HL-60/S4 treated with phorbol 12-myristate 13-acetate at 8.2 ng/mL for 4 days and 3 days (cell line): ENCODE data around the gene PHGDH.

Source experiments
- in situ Hi-C: fragments of 300-500 bp; cut with MboI; formaldehyde crosslinking; loops from 2 replicates; pipeline ENCODE4 v1.15.0; 2022; ENCODE audit warnings: low sequenced_read_pairs

PHGDH gene

GRCh38 chr1:119711804-119712341 is at the start of gene PHGDH:
PHGDH (plus strand) TSS chr1:119711934; CDS start chr1:119712023, 89 bp downstream.
- in situ Hi-C loops, result no loop called here

GRCh38 chr1:119662034-119662437 is 49.7 kb upstream of the PHGDH start:
- in situ Hi-C loops, result no loop called here

- in situ Hi-C loops, result no loop called here
These were observed 47.7 kb upstream of the PHGDH start for GRCh38 chr1:119664067-119664466.

GRCh38 chr1:119667173-119667572 is 44.6 kb upstream of the PHGDH start:
- in situ Hi-C loops, result no loop called here

GRCh38 chr1:119670898-119671297 is 40.8 kb upstream of the PHGDH start:
- in situ Hi-C loops, result no loop called here

GRCh38 chr1:119673171-119673940 is 38.4 kb upstream of the PHGDH start:
- in situ Hi-C loops, result no loop called here

- in situ Hi-C loops, result no loop called here
These were observed 37.6 kb upstream of the PHGDH start for GRCh38 chr1:119674111-119674526.

- in situ Hi-C loops, result no loop called here
These were observed 36.9 kb upstream of the PHGDH start for GRCh38 chr1:119674835-119675289.

- in situ Hi-C loops, result no loop called here
These were observed 36.1 kb upstream of the PHGDH start for GRCh38 chr1:119675349-119676345.

- in situ Hi-C loops, result no loop called here
These were observed 35.0 kb upstream of the PHGDH start for GRCh38 chr1:119676571-119677206.

GRCh38 chr1:119679223-119679622 is 32.5 kb upstream of the PHGDH start:
- in situ Hi-C loops, result no loop called here

GRCh38 chr1:119680193-119680592 is 31.5 kb upstream of the PHGDH start:
- in situ Hi-C loops, result no loop called here

- in situ Hi-C loops, result no loop called here
These were observed 31.0 kb upstream of the PHGDH start for GRCh38 chr1:119680723-119681122.

GRCh38 chr1:119681560-119681959 is 30.2 kb upstream of the PHGDH start:
- in situ Hi-C loops, result no loop called here

- in situ Hi-C loops, result no loop called here
These were observed 29.6 kb upstream of the PHGDH start for GRCh38 chr1:119682141-119682540.

- in situ Hi-C loops, result no loop called here
These were observed 27.8 kb upstream of the PHGDH start for GRCh38 chr1:119683893-119684292.

- in situ Hi-C loops, result no loop called here
These were observed 25.1 kb upstream of the PHGDH start for GRCh38 chr1:119686661-119687060.

- in situ Hi-C loops, result no loop called here
These were observed 24.2 kb upstream of the PHGDH start for GRCh38 chr1:119687434-119688079.

- in situ Hi-C loops, result no loop called here
These were observed 22.9 kb upstream of the PHGDH start for GRCh38 chr1:119688810-119689209.

- in situ Hi-C loops, result no loop called here
These were observed 22.2 kb upstream of the PHGDH start for GRCh38 chr1:119689511-119689910.
